Measurements from ENCODE around the gene IL2RG. TPM values are rescaled to one million over a fixed set of nuclear protein-coding genes. Genes with fewer than 3 reads are reported as not detected.

IL2RG gene
- not detected for total RNA-seq

GRCh38 chrX:71111141-71111843 lies at the start of gene IL2RG:
IL2RG (minus strand) TSS chrX:71111577; CDS start chrX:71111539, 38 bp downstream.

GRCh38 chrX:71144651-71145050 lies 33.3 kb upstream of the IL2RG start, which contains the start of gene NLGN3:
NLGN3 (plus strand) TSS chrX:71144841; CDS start chrX:71147750, 2,909 bp downstream.

GRCh38 chrX:71118032-71118984 lies 6.9 kb upstream of the IL2RG start, which contains the start of gene MED12:
MED12 (plus strand) TSS chrX:71118596; CDS start chrX:71118755, 159 bp downstream.

GRCh38 chrX:71106427-71106826 lies 5.0 kb downstream of the IL2RG start, which contains the start of gene CXorf65:
CXorf65 (minus strand) TSS chrX:71106740; CDS start chrX:71106556, 184 bp downstream.

DNA sequence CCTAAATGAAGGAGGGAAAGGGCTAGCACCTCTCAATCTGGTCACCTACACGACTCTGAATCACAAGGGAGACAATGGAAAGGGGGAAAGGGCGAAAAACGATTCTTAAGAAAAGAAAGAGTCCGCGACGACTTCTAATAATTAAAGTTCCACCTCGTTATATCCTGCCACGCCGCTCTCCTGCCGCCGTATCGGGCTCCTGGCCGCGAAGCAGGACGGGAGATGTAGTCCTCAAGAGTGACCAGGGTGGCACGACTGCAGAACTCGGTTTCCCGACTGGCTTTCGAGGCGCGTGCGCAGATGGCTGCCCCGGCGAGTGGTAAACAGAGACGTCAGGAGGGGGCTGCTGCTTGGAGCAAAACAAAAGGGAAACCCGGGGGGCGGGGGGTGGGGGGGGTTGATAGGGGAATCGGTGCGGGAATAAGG lies 15.8 kb downstream of the IL2RG start, which contains the start of gene FOXO4:
FOXO4 (plus strand) TSS at position 297 of the 426 bp plus-strand sequence. CDS start 678 bp downstream, outside the sequence.

GRCh38 chrX:71068044-71068918 lies 43.1 kb downstream of the IL2RG start, which contains the start of gene SNX12:
SNX12 (minus strand) TSS chrX:71068334; CDS start chrX:71068306, 28 bp downstream.

Small RNA genes lying within 50 kb of the gene (small RNA-seq; reads per million reads assigned to genes)
- 0.26 to 0.35 reads per million in 2 donors for gene CXorf65

Other genes with a start within 250 kb of the IL2RG start
- gene TEX11, start 202.9 kb downstream of the IL2RG start, total RNA-seq, result under 1 TPM in 1 of 2 donors, not detected in 1; under 0.01 TPM
- gene SLC7A3, start 180.5 kb downstream of the IL2RG start, total RNA-seq, result not detected
- 10 to 100 TPM; 60.9 to 65.6 TPM for gene SNX12, start 43.2 kb downstream of the IL2RG start, total RNA-seq
- 1 to 10 TPM; 5.3 to 7.9 TPM for gene FOXO4, start 15.7 kb downstream of the IL2RG start, total RNA-seq
- not detected for gene CXorf65, start 4.8 kb downstream of the IL2RG start, total RNA-seq
- 10 to 100 TPM; 26.2 to 29.6 TPM for gene MED12, start 7.0 kb upstream of the IL2RG start, total RNA-seq
- gene NLGN3, start 33.3 kb upstream of the IL2RG start, total RNA-seq, result under 1 TPM; 0.33 to 0.34 TPM
- 10 to 100 TPM in 1 of 2 donors, 1 to 10 TPM in 1; 5.2 to 34.3 TPM for gene GJB1, start 111.6 kb upstream of the IL2RG start, total RNA-seq
- 10 to 100 TPM; 20.6 to 21.3 TPM for gene ZMYM3, start 142.6 kb upstream of the IL2RG start, total RNA-seq
- gene NONO, start 172.1 kb upstream of the IL2RG start, total RNA-seq, result 100 to 1,000 TPM; 281 to 437 TPM
- 1 to 10 TPM in 1 of 2 donors, under 1 TPM in 1; 0.69 to 2.3 TPM for gene ITGB1BP2, start 190.2 kb upstream of the IL2RG start, total RNA-seq